Type B pancreatic cell (in vitro differentiated cells): Measurements from ENCODE around the gene FREY1. TPM values are rescaled to one million over a fixed set of nuclear protein-coding genes. Genes with fewer than 3 reads are reported as not detected.

Experiments used
- DNase-seq: peaks from one replicate; pipeline ENCODE4 v3.0.0; 2021; ENCODE audit warnings: mixed read lengths; ENCODE audit not compliant: unreplicated experiment; ENCODE audit errors: extremely low spot score
- H3K27ac Mint-ChIP-seq: 2 replicates; pipeline ENCODE4 v1.8.0; 2021; ENCODE audit warnings: mild to moderate bottlenecking, mixed read lengths
- H3K27me3 Mint-ChIP-seq: 2 replicates; pipeline ENCODE4 v1.8.0; 2021; ENCODE audit warnings: mixed read lengths
- H3K36me3 Mint-ChIP-seq: 2 replicates; pipeline ENCODE4 v1.8.0; 2021; ENCODE audit warnings: mixed read lengths
- H3K4me1 Mint-ChIP-seq: one replicate; pipeline ENCODE4 v1.8.0; 2021; ENCODE audit warnings: mixed read lengths; ENCODE audit not compliant: unreplicated experiment
- H3K4me3 Mint-ChIP-seq: 2 replicates; pipeline ENCODE4 v1.8.0; 2021; ENCODE audit warnings: mild to moderate bottlenecking, mixed read lengths
- H3K9me3 Mint-ChIP-seq: 2 replicates; pipeline ENCODE4 v1.8.0; 2021; ENCODE audit warnings: mixed read lengths
- CTCF ChIP-seq: fragments of 200-600 bp; sonication (generic); conservative IDR thresholded peaks from 2 replicates; pipeline ENCODE4 v1.5.0; 2021; ENCODE audit warnings: antibody characterized with exemption, mild to moderate bottlenecking
- total RNA-seq: library from RNA; stranded (reverse); gene quantifications from 2 replicates; pipeline ENCODE4 v1.2.1, GENCODE V29; 2021; ENCODE audit warnings: low replicate concordance

FREY1 gene
- total RNA-seq, 1 donor from 2014 or later = 1.4 TPM

GRCh38 chr11:45924927-45925326 lies 17.9 kb upstream of the FREY1 start:
- no peak for TF ChIP-seq CTCF
- H3K4me3 Mint-ChIP-seq = no peak overlapping the region
- no peak for DNase-seq
- H3K9me3 Mint-ChIP-seq = no peaks in the 10 kb centered on the region
- H3K36me3 Mint-ChIP-seq = peaks cover 2% of the 10 kb centered on the region
- peaks cover 13% of the 10 kb centered on the region for H3K4me1 Mint-ChIP-seq
- H3K27ac Mint-ChIP-seq = no peak overlapping the region
- H3K27me3 Mint-ChIP-seq = peaks cover 34% of the 10 kb centered on the region

DNA sequence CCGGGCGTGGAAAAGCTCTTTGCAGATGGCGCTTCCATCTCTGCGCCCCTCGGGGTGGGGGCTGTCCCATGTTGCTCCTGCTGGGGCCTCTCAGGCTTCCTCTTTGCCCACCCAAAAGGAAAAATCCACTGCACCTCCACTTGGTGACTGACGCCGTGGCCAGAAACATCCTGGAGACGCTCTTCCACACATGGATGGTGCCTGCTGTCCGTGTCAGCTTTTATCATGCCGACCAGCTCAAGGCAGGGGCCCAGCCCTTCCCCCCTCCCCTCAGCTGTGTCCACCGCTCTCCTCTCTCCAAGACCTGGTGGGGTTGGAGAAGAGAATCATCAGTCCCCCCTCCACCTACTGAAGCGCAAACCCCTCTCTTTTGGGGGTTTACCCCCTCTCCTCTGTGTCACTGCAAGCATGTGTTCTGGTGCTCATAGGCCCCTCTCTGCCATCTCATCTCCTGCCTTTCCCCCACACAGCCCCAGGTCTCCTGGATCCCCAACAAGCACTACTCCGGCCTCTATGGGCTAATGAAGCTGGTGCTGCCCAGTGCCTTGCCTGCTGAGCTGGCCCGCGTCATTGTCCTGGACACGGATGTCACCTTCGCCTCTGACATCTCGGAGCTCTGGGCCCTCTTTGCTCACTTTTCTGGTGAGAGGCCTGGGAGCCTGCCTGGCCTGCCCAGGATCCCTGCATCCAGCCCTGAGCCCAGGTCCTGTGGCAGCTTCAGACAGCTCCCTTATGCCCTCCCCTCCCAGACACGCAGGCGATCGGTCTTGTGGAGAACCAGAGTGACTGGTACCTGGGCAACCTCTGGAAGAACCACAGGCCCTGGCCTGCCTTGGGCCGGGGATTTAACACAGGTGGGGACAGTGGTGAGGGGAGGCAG lies 17.2 kb upstream of the FREY1 start:
- no peaks in the 10 kb centered on the region for H3K9me3 Mint-ChIP-seq
- no peak for DNase-seq
- H3K27ac Mint-ChIP-seq = peak overlapping the region; percentile 73
- peaks cover 11% of the 10 kb centered on the region for H3K4me1 Mint-ChIP-seq
- H3K36me3 Mint-ChIP-seq = no peaks in the 10 kb centered on the region
- peaks cover 34% of the 10 kb centered on the region for H3K27me3 Mint-ChIP-seq
- no peak for TF ChIP-seq CTCF
- H3K4me3 Mint-ChIP-seq = peak overlapping the region; percentile 82

- no peak for TF ChIP-seq CTCF
- peak within 1 kb of the TSS; percentile 87 for H3K4me3 Mint-ChIP-seq
- no peaks in the 10 kb centered on the region for H3K36me3 Mint-ChIP-seq
- DNase-seq = no peak
- H3K27me3 Mint-ChIP-seq = peaks cover 34% of the 10 kb centered on the region
- peak within 1 kb of the TSS; percentile 90 for H3K27ac Mint-ChIP-seq
- H3K4me1 Mint-ChIP-seq = peaks cover 11% of the 10 kb centered on the region
- no peaks in the 10 kb centered on the region for H3K9me3 Mint-ChIP-seq
Measured at GRCh38 chr11:45922425-45923082, 15.5 kb upstream of the FREY1 start, which contains the start of gene LARGE2. TSS of gene LARGE2 (plus strand) at chr11:45922656. CDS start at chr11:45922883, 227 bp downstream.

GRCh38 chr11:45921561-45922424 lies 14.7 kb upstream of the FREY1 start:
- Mint-ChIP-seq H3K27me3 (peaks cover 31% of the 10 kb centered on the region), H3K27ac (peak overlapping the region; percentile 90), H3K36me3 (no peaks in the 10 kb centered on the region), H3K4me1 (peaks cover 11% of the 10 kb centered on the region), H3K4me3 (peak overlapping the region; percentile 87), H3K9me3 (no peaks in the 10 kb centered on the region)
- TF ChIP-seq CTCF = no peak
- DNase-seq = no peak
